ENCODE measurements around the gene WAPL. TPM values are rescaled to one million over a fixed set of nuclear protein-coding genes. Genes with fewer than 3 reads are reported as not detected.
A peak's percentile ranks its signal among the peaks of the same experiment; 100 is the strongest.

Gene WAPL
- total and polyA plus RNA-seq, 2 of the 13 experiments (the other 11 are each of a cell fraction or from before 2014, with no cell fraction given): 13.2 to 43.5 TPM

DNA sequence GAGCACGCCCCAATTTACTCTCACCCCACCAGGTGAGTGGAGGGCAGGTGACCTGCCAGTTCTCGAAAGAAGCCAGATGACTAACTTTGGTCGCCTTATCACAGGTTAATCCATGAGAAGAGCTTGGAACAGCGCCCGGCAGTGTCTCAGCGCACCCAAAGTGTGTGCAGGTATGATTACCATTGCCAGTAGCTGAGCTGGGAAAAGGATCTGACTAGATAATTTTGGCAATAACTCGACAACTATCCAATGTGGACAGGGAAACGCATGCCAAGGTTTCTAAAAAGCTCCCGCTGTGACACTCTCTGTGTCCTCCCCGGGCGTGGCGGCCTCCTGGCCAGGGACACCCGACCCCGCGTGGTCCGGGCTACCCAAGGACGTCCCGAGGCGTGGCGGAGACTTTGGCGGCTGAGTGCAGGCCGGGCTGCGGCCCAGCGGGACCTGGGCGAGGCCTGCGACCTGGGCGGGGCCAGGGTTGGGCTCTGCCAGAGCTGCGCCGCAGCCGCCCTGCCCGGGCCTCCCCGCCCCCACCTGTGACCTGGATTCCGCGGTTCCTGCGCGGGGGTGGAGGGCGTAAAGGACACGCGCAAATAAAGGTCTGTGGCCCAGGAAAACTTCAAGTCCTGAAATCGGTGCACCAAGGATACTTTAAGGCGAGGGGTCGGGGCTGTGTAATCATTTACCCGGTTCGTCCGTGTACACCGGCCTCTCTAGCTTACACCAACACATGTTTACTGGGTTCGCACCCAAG, 13.7 kb upstream of the WAPL start (continued):
- TF ChIP-seq THYN1 (CRISPR knock-in tag; IDR thresholded peaks at IDR 0.05; ENCODE audit: borderline replicate concordance, low read depth) (no peak), ZNF274 (CRISPR knock-in tag; IDR thresholded peaks at IDR 0.05) (peak; percentile 95), POGZ (CRISPR knock-in tag; IDR thresholded peaks at IDR 0.05) (peak; percentile 33; the same call in 1 of the 2 replicates), NBN (conservative IDR thresholded peaks at IDR 0.05) (no peak), ZNF12 (CRISPR knock-in tag; IDR thresholded peaks at IDR 0.05) (no peak), NFATC3 (CRISPR knock-in tag; IDR thresholded peaks at IDR 0.05) (no peak), ZNF343 (CRISPR knock-in tag; IDR thresholded peaks at IDR 0.05) (no peak), MAFK (conservative IDR thresholded peaks at IDR 0.05 in 1 of 2, IDR thresholded peaks at IDR 0.05 in 1 of 2; ENCODE audit: low read length in 2 of 2) (no peak), HDAC6 (IDR thresholded peaks at IDR 0.05; ENCODE audit: low read depth, low read length) (no peak), ZNF691 (CRISPR knock-in tag; IDR thresholded peaks at IDR 0.05; ENCODE audit: borderline replicate concordance, low read depth) (no peak), STAG1 (CRISPR knock-in tag; IDR thresholded peaks at IDR 0.05) (no peak; the same call in 1 of the 2 replicates), FOSL2 (CRISPR knock-in tag; IDR thresholded peaks at IDR 0.05) (no peak), ZBTB7A (CRISPR knock-in tag; IDR thresholded peaks at IDR 0.05) (0 out of 2 replicates have a peak, but pooled peaks have one; percentile 51), ATF1 (CRISPR knock-in tag; IDR thresholded peaks at IDR 0.05) (no peak), ZNF567 (CRISPR knock-in tag; IDR thresholded peaks at IDR 0.05; ENCODE audit: borderline replicate concordance) (no peak), EP300 (IDR thresholded peaks at IDR 0.05; ENCODE audit: low read depth in 2 of 2, low read length in 2 of 2) (no peak; a peak in 1 of 4 replicates), EP300 (CRISPR knock-in tag; IDR thresholded peaks at IDR 0.05; ENCODE audit: borderline replicate concordance) (peak; percentile 61; the same call in 1 of the 2 replicates), KDM1A (CRISPR knock-in tag; IDR thresholded peaks at IDR 0.05) (no peak), PAX8 (CRISPR knock-in tag; IDR thresholded peaks at IDR 0.05; ENCODE audit: borderline replicate concordance) (no peak), NFYC (CRISPR knock-in tag; IDR thresholded peaks at IDR 0.05) (no peak), TMF1 (CRISPR knock-in tag; IDR thresholded peaks at IDR 0.05; ENCODE audit: low read depth) (no peak), ZBTB38 (CRISPR knock-in tag; IDR thresholded peaks at IDR 0.05) (peak; percentile 22; the same call in 1 of the 2 replicates), JUND (CRISPR knock-in tag; IDR thresholded peaks at IDR 0.05) (0 out of 2 replicates have a peak, but pooled peaks have one; percentile 27), ZNF777 (CRISPR knock-in tag; IDR thresholded peaks at IDR 0.05) (peak; percentile 42; the same call in 1 of the 2 replicates), ZNF792 (CRISPR knock-in tag; IDR thresholded peaks at IDR 0.05) (no peak), ZNF574 (CRISPR knock-in tag; IDR thresholded peaks at IDR 0.05) (peak; percentile 49)
- TF ChIP-seq, protein P1, sequence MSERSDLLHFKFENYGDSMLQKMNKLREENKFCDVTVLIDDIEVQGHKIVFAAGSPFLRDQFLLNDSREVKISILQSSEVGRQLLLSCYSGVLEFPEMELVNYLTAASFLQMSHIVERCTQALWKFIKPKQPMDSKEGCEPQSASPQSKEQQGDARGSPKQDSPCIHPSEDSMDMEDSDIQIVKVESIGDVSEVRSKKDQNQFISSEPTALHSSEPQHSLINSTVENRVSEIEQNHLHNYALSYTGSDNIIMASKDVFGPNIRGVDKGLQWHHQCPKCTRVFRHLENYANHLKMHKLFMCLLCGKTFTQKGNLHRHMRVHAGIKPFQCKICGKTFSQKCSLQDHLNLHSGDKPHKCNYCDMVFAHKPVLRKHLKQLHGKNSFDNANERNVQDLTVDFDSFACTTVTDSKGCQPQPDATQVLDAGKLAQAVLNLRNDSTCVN (CRISPR knock-in tag; IDR thresholded peaks at IDR 0.05; ENCODE audit: borderline replicate concordance): no peak
- TF ChIP-seq, protein P2, sequence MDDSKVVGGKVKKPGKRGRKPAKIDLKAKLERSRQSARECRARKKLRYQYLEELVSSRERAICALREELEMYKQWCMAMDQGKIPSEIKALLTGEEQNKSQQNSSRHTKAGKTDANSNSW (CRISPR knock-in tag; IDR thresholded peaks at IDR 0.05; ENCODE audit: borderline replicate concordance): peak; percentile 46; the same call in 1 of the 2 replicates
